Fibroblast of lung (primary cell): ENCODE measurements around the gene UBR7.

Source experiments
- EZH2 ChIP-seq: IDR thresholded peaks from 2 replicates; pipeline ENCODE4 v1.5.1; 2012; ENCODE audit warnings: low read length, control low read depth, mild to moderate bottlenecking; ENCODE audit errors: missing control alignments
- TF ChIP-seq, protein P1 (sequence below), 2 donors: IDR thresholded peaks in 1 of 2; conservative IDR thresholded peaks in 1 of 2; 1 replicate in 1 of 2; 2 replicates in 1 of 2; pipeline ENCODE4 v1.5.1; 2011 to 2012; ENCODE audit warnings: low read length in 2 of 2, control low read depth in 1 of 2, inconsistent platforms in 1 of 2, low read depth in 1 of 2, mild to moderate bottlenecking in 1 of 2

DNA sequence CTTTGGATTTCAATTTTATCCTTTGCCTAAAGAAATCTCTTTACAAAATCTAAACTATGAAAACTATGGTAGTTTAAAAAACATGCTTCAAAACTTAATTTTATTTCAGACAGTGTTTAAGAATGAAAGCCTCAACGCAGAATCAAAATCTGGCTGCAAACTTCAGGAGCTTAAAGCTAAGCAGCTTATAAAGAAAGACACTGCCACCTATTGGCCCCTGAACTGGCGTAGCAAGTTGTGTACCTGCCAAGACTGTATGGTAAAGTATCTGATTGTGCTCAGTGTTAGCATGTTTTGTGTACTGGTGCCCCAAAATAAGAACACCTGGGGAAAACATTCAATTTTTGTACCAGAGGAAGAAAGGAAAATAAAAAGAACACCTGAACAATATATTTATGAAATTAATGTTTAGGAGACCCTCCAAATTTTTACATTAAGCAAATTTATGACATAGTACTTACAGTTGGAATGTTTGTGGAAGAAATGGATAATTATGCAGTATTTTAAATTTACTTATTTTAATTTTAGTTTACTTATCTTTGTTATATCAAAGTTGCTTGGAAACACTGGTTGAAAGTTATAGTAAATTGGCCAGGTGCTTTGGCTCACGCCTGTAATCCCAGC, 12.2 kb downstream of the UBR7 start:
- TF ChIP-seq, protein P1, sequence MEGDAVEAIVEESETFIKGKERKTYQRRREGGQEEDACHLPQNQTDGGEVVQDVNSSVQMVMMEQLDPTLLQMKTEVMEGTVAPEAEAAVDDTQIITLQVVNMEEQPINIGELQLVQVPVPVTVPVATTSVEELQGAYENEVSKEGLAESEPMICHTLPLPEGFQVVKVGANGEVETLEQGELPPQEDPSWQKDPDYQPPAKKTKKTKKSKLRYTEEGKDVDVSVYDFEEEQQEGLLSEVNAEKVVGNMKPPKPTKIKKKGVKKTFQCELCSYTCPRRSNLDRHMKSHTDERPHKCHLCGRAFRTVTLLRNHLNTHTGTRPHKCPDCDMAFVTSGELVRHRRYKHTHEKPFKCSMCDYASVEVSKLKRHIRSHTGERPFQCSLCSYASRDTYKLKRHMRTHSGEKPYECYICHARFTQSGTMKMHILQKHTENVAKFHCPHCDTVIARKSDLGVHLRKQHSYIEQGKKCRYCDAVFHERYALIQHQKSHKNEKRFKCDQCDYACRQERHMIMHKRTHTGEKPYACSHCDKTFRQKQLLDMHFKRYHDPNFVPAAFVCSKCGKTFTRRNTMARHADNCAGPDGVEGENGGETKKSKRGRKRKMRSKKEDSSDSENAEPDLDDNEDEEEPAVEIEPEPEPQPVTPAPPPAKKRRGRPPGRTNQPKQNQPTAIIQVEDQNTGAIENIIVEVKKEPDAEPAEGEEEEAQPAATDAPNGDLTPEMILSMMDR (conservative IDR thresholded peaks at IDR 0.05 in 1 of 2, IDR thresholded peaks at IDR 0.05 in 1 of 2; ENCODE audit: low read depth in 1 of 2, low read length in 2 of 2): peak; percentile 42 to 60
- no peak for TF ChIP-seq EZH2
